RWPE1 (cell line): Measurements from ENCODE around the gene S100A2.
A peak's percentile ranks its signal among the peaks of the same experiment; 100 is the strongest.

Experiments
- CTCF ChIA-PET: fragments of 350-600 bp; sonication (Branson Sonifier 250); formaldehyde crosslinking; extraction: SDS; loops from one replicate; lab custom pipeline; 2021; lab: Yijun Ruan, JAX
- POLR2A ChIA-PET: fragments of 400-600 bp; formaldehyde crosslinking; extraction: SDS; loops from one replicate; lab custom pipeline; 2020; ENCODE audit warnings: antibody characterized with exemption; ENCODE audit not compliant: low non-redundant PET; lab: Yijun Ruan, JAX
- DNase-seq: peaks from one replicate; pipeline ENCODE4 v3.0.0; 2012; ENCODE audit warnings: low spot score
- H3K27ac ChIP-seq: fragments of 450-650 bp; 2 replicates; pipeline ENCODE4 v1.5.1; 2017
- TF ChIP-seq, protein P1 (sequence below): fragments of 450-650 bp; conservative IDR thresholded peaks from 2 replicates; pipeline ENCODE4 v1.5.1; 2017; ENCODE audit warnings: low read depth, mild to moderate bottlenecking

Gene S100A2

DNA sequence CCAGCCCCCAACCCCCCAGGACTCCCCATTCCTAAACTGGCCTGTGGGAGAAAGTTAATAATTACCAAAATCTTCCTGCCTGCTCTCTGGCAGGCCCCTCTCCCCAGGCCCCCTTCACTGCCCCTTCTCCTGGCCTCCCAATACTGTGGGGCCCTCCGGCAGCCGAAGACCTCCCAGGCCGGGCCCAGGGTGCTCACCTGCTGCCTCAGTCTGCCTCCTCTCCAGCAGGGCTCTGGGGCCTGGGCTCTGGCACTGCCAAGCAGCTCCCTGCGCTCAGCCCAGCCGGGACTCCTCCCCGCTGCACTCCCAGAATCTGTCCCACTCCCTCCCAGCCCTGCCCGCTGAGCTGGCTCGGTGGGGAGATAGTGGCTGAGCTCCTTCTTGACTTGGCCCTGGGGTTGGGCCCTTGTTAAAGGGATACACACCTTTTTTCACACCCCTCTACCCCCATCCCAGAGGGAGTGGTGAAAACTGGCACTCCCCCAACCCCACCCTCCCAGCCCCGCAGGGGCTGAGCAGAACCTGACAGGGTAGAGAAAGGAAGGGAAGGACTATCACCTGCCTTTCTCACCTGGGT is 47.2 kb upstream of the S100A2 start, which contains the start of gene S100A16:
S100A16 (minus strand) TSS at position 383 of the 577 bp plus-strand sequence. CDS start 4,986 bp downstream, outside the sequence.
- CTCF ChIA-PET = interaction anchor here (4.5 kb wide), 1 partner anchor 40 kb away, joined by 23 read pairs; no protein-coding TSS in a partner anchor
- POLR2A ChIA-PET = interaction anchor here (0.5 to 7.6 kb wide), 9 partner anchors 14 to 701 kb away, joined by 3 to 56 read pairs (median 3); partner anchors contain the start of genes CHTOP, S100A1 and S100A13
- TF ChIP-seq, protein P1, sequence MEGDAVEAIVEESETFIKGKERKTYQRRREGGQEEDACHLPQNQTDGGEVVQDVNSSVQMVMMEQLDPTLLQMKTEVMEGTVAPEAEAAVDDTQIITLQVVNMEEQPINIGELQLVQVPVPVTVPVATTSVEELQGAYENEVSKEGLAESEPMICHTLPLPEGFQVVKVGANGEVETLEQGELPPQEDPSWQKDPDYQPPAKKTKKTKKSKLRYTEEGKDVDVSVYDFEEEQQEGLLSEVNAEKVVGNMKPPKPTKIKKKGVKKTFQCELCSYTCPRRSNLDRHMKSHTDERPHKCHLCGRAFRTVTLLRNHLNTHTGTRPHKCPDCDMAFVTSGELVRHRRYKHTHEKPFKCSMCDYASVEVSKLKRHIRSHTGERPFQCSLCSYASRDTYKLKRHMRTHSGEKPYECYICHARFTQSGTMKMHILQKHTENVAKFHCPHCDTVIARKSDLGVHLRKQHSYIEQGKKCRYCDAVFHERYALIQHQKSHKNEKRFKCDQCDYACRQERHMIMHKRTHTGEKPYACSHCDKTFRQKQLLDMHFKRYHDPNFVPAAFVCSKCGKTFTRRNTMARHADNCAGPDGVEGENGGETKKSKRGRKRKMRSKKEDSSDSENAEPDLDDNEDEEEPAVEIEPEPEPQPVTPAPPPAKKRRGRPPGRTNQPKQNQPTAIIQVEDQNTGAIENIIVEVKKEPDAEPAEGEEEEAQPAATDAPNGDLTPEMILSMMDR = no peak
- H3K27ac ChIP-seq = peak within 1 kb of the TSS; percentile 99
- peak; percentile 92 for DNase-seq

DNA sequence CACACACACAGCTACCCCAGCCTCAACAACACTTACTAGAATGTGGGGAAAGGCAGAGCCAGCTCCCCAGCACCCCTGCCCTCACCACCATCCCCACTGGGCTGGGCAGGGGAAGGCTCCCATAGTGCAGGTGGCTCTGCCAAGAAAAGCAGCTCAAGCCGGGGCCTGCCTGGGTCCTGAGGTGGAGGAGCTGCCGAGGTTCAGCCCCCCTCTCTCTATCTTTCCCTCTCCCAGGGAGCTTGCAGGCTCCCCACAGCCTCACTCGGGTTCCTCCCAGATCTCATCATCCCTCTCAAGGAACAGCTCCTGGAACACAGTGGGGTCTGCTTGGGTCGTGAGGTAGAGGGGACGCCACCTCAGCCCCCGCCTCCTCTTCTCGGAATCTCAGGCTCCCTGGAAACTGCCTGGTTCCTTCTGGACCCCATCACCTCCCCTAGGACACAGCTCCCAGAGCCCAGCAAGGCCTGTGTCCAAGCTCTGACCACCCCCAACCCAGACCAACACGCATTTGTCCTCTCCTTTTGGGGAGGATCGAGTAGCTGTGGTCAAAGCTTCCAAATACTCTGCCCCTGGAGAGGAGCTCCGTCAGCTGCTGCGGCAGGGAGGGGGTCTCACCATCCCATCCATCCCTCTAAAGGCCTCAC is 46.6 kb upstream of the S100A2 start:
- H3K27ac ChIP-seq = peak overlapping the region; percentile 99
- TF ChIP-seq, protein P1 = no peak
- ChIA-PET CTCF (interaction anchor here (4.5 kb wide), 1 partner anchor 40 kb away, joined by 23 read pairs; no protein-coding TSS in a partner anchor), POLR2A (interaction anchor here (0.6 to 7.6 kb wide), 6 partner anchors 14 to 46 kb away, joined by 3 to 56 read pairs (median 4); partner anchors contain the start of genes CHTOP, S100A1 and S100A13)
- DNase-seq = no peak

DNA sequence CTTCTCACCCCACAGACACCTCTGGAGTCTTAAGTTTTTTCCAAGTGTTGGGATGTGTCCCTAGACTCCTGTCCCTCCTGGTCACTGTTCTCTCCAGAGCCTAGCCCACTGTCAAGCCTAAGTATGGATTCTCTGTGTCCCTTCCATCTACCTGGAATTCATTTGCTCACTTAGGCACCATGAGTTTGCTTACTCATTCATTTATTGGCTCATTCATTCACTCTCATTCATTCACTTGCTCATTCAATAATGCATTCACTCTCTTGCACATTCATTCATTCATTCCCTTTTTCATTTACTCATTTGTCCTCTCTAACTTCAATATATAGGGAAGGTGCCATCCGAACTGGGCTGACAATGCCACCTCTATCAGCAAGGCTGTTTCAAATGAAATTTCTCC is 45.7 kb upstream of the S100A2 start:
- no peak for DNase-seq
- ChIA-PET CTCF (interaction anchor here (4.5 kb wide), 1 partner anchor 39 kb away, joined by 23 read pairs; no protein-coding TSS in a partner anchor), POLR2A (interaction anchor here (1.5 to 7.6 kb wide), 2 partner anchors 15 to 23 kb away, joined by 6 to 56 read pairs; partner anchors contain the start of genes CHTOP, S100A1 and S100A13)
- TF ChIP-seq, protein P1 = no peak
- H3K27ac ChIP-seq = peak overlapping the region; percentile 99

DNA sequence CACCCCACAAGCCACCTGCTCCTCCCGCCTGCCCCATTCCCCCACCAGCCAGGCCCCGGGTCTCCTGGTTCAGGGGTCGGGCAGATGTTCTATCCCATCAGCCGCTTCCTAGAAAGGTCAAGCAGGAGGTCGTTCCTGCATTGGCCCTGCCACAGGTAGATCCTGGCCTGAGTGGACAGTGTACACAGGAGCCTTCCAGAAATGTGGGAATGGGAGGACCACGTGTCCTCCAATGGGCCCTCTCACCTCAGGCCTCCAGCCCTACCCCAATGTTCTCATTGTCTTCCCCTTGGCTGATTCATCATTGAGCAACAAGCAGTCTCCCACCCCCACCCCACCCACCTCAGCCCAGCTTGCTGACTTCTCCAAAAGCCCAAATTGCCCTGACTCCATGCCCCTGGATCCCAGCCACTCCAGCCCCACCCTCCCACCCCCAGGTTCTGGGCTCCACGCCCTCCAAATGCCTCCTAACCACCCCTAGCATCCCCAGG is 45.2 kb upstream of the S100A2 start:
- DNase-seq = peak; percentile 90
- TF ChIP-seq, protein P1 = no peak
- H3K27ac ChIP-seq = peak overlapping the region; percentile 99
- POLR2A ChIA-PET = interaction anchor here (1.5 to 7.6 kb wide), 2 partner anchors 16 to 23 kb away, joined by 6 to 56 read pairs; partner anchors contain the start of genes CHTOP, S100A1 and S100A13
- CTCF ChIA-PET = interaction anchor here (1.0 to 2.3 kb wide), 2 partner anchors 38 to 102 kb away, joined by 4 to 8 read pairs; no protein-coding TSS in a partner anchor

DNA sequence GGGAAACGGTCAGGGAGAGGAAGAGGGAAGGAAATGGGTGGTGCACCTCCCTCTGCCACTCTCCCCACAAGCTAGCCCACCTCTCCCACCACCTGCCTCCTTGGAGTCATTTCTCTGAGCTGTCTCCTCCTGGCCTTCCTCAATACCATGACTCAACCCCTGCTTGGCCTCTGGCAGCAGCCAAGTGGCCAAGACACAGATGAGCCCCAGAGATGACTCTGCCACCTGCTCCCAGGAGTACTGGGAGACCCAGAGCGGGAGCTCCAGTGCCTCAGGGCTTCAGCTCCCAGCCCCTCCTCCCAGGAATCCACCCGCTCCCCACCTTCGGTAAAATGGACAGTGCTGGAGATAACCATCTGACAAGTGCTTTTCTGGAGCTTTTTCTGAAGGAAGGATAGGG is 44.7 kb upstream of the S100A2 start:
- POLR2A ChIA-PET = interaction anchor here (1.5 to 7.6 kb wide), 2 partner anchors 16 to 24 kb away, joined by 6 to 56 read pairs; partner anchors contain the start of genes CHTOP, S100A1 and S100A13
- H3K27ac ChIP-seq = peak overlapping the region; percentile 99
- DNase-seq = no peak
- TF ChIP-seq, protein P1 = no peak
- CTCF ChIA-PET = interaction anchor here (1.0 to 2.3 kb wide), 3 partner anchors 38 to 101 kb away, joined by 4 to 8 read pairs (median 4); no protein-coding TSS in a partner anchor

DNA sequence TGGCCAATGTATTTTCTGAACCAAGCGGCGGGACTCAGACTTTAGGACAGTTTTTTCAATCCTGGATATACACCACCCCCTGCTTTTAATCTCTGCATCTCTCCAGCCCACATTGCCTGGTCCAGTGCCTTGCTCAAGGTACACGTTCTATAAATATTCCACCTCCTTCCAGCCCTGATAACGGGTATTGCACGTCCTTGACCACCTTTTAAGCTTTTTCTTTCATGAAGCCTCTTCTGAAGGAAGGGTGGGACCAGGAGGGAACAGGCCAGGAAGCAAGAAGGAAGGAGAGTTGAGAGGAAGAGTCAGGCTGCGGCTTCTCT is 43.9 kb upstream of the S100A2 start:
- ChIA-PET POLR2A (no interaction called here), CTCF (interaction anchor here (0.6 to 2.3 kb wide), 4 partner anchors 8 to 41 kb away, joined by 3 to 8 read pairs (median 4); partner anchors contain the start of gene S100A1)
- TF ChIP-seq, protein P1 = no peak
- no peak for DNase-seq
- peak overlapping the region; percentile 99 for H3K27ac ChIP-seq
